ENCODE data around the gene CASKIN1. TPM values are rescaled to one million over a fixed set of nuclear protein-coding genes. Genes with fewer than 3 reads are reported as not detected.
"Not testable (repeated sequence)": the region's sequence is repeated elsewhere in the genome, so short reads cannot be mapped to it uniquely, and the experiment has no call there.

The CASKIN1 gene
- 0.08 and 2.5 TPM in 2 replicates for total RNA-seq (2014; rRNA removed; shearing (Covaris generic))

- no peak for DNase-seq (ENCODE audit: low spot score)
Observed at GRCh38 chr16:2196162-2196980, at the start of gene CASKIN1. Gene CASKIN1, minus strand, starts transcription at chr16:2196605. Its CDS starts 173 bp downstream, at chr16:2196432.

- DNase-seq (ENCODE audit: low spot score): no peak
Observed at GRCh38 chr16:2244926-2245795, 48.8 kb upstream of the CASKIN1 start.

GRCh38 chr16:2244301-2244700, 47.9 kb upstream of the CASKIN1 start:
- no peak for DNase-seq (ENCODE audit: low spot score)

- DNase-seq (ENCODE audit: low spot score): no peak
Observed at GRCh38 chr16:2243781-2244180, 47.4 kb upstream of the CASKIN1 start.

GRCh38 chr16:2243031-2243528, 46.7 kb upstream of the CASKIN1 start:
- no peak for DNase-seq (ENCODE audit: low spot score)

GRCh38 chr16:2242598-2242997, 46.2 kb upstream of the CASKIN1 start:
- no peak for DNase-seq (ENCODE audit: low spot score)

- not testable (repeated sequence) for DNase-seq (ENCODE audit: low spot score)
Observed at GRCh38 chr16:2240331-2240730, 43.9 kb upstream of the CASKIN1 start.

GRCh38 chr16:2238838-2239675, 42.7 kb upstream of the CASKIN1 start:
- DNase-seq (ENCODE audit: low spot score): peak; percentile 74

- no peak for DNase-seq (ENCODE audit: low spot score)
Observed at GRCh38 chr16:2238150-2238837, 41.9 kb upstream of the CASKIN1 start.

- DNase-seq (ENCODE audit: low spot score): no peak
Observed at GRCh38 chr16:2237493-2238149, 41.2 kb upstream of the CASKIN1 start.

- no peak for DNase-seq (ENCODE audit: low spot score)
Observed at GRCh38 chr16:2237102-2237482, 40.7 kb upstream of the CASKIN1 start.

GRCh38 chr16:2236337-2237101, 40.1 kb upstream of the CASKIN1 start, which contains the start of gene DNASE1L2:
Gene DNASE1L2, plus strand, starts transcription at chr16:2236444. Its CDS starts 373 bp downstream, at chr16:2236817.
- DNase-seq (ENCODE audit: low spot score): no peak

- no peak for DNase-seq (ENCODE audit: low spot score)
Observed at GRCh38 chr16:2235695-2236336, 39.4 kb upstream of the CASKIN1 start.

GRCh38 chr16:2235234-2235651, 38.8 kb upstream of the CASKIN1 start:
- no peak for DNase-seq (ENCODE audit: low spot score)

- DNase-seq (ENCODE audit: low spot score): no peak
Observed at GRCh38 chr16:2234813-2235170, 38.4 kb upstream of the CASKIN1 start.

GRCh38 chr16:2233872-2234812, 37.7 kb upstream of the CASKIN1 start:
- no peak for DNase-seq (ENCODE audit: low spot score)

- DNase-seq (ENCODE audit: low spot score): no peak
Observed at GRCh38 chr16:2233046-2233775, 36.8 kb upstream of the CASKIN1 start.

All from HT-29 (cell line).